SJSA1 (cell line): ENCODE data around the gene ANOS1. TPM values are rescaled to one million over a fixed set of nuclear protein-coding genes. Genes with fewer than 3 reads are reported as not detected.
"Not testable (repeated sequence)": the region's sequence is repeated elsewhere in the genome, so short reads cannot be mapped to it uniquely, and the experiment has no call there.

Experiments used
- DNase-seq, 2 experiments: peaks; one replicate each; pipeline ENCODE4 v3.0.0-alpha.2; 2015 to 2020; ENCODE audit warnings: low spot score in 2 of 2, low read depth in 1 of 2
- H3K27ac ChIP-seq: fragments of 250-450 bp; sonication (Bioruptor Pico); 2 replicates; pipeline ENCODE4 v1.5.1; 2020; ENCODE audit warnings: mild to moderate bottlenecking, moderate library complexity
- H3K27me3 ChIP-seq: fragments of 250-450 bp; sonication (Bioruptor Pico); replicated peaks from 2 replicates; pipeline ENCODE4 v1.5.1; 2020; ENCODE audit warnings: mild to moderate bottlenecking, moderate library complexity
- H3K36me3 ChIP-seq: fragments of 250-450 bp; sonication (Bioruptor Pico); 2 replicates; pipeline ENCODE4 v1.5.1; 2020; ENCODE audit warnings: mild to moderate bottlenecking
- H3K4me1 ChIP-seq: fragments of 250-450 bp; sonication (Bioruptor Pico); replicated peaks from 2 replicates; pipeline ENCODE4 v1.6.1; 2021; ENCODE audit warnings: mild to moderate bottlenecking
- H3K4me3 ChIP-seq: fragments of 250-450 bp; sonication (Bioruptor Pico); 2 replicates; pipeline ENCODE4 v1.5.1; 2020; ENCODE audit warnings: mild to moderate bottlenecking
- H3K9me3 ChIP-seq: fragments of 250-450 bp; sonication (Bioruptor Pico); replicated peaks from 2 replicates; pipeline ENCODE4 v1.5.1; 2020; ENCODE audit warnings: mild to moderate bottlenecking
- total RNA-seq: library from RNA; depleted of rRNA; stranded (reverse); fragments of >200 nt; shearing (Covaris generic); gene quantifications from 2 replicates; pipeline ENCODE4 v1.2.3, GENCODE V29; 2014; rRNA removed

ANOS1 gene
- total RNA-seq = 3.5 and 9.3 TPM in 2 replicates

GRCh38 chrX:8731559-8732395, at the start of gene ANOS1:
ANOS1 (minus strand) TSS chrX:8732137; CDS start chrX:8732036, 101 bp downstream.
- H3K36me3 ChIP-seq = no peaks in the 10 kb centered on the region
- no peak within 1 kb of the TSS for H3K27ac ChIP-seq
- peak within 1 kb of the TSS; percentile 58 for H3K4me3 ChIP-seq
- peak; percentile 62 to 65 for DNase-seq
- H3K27me3 ChIP-seq = 0 out of 2 replicates have a peak, but pooled peaks cover 4% of the 10 kb centered on the region
- H3K9me3 ChIP-seq = no peaks in the 10 kb centered on the region
- peaks cover 3% of the 10 kb centered on the region; the same call in 1 of the 2 replicates for H3K4me1 ChIP-seq

- DNase-seq = no peak
- Histone ChIP-seq H3K27ac (no peak overlapping the region), H3K27me3 (no peaks in the 10 kb centered on the region)
These were observed 41.2 kb upstream of the ANOS1 start for GRCh38 chrX:8773117-8773516.

GRCh38 chrX:8760021-8760420, 28.1 kb upstream of the ANOS1 start:
- no peak for DNase-seq
- Histone ChIP-seq H3K27me3 (no peaks in the 10 kb centered on the region), H3K27ac (no peak overlapping the region), H3K4me1 (peaks cover 14% of the 10 kb centered on the region), H3K36me3 (no peaks in the 10 kb centered on the region), H3K4me3 (no peak overlapping the region), H3K9me3 (no peaks in the 10 kb centered on the region)

More at GRCh38 chrX:8773117-8773516, 41.2 kb upstream of the ANOS1 start:
- H3K4me1 ChIP-seq = no peaks in the 10 kb centered on the region
- H3K4me3 ChIP-seq = no peak overlapping the region
- H3K36me3 ChIP-seq = no peaks in the 10 kb centered on the region
- no peaks in the 10 kb centered on the region for H3K9me3 ChIP-seq

GRCh38 chrX:8758706-8759105, 26.8 kb upstream of the ANOS1 start:
- not testable (repeated sequence) for H3K4me3 ChIP-seq, H3K36me3 ChIP-seq, H3K27me3 ChIP-seq, H3K9me3 ChIP-seq
- Histone ChIP-seq H3K4me1 (peaks cover 14% of the 10 kb centered on the region), H3K27ac (peak overlapping the region; percentile 96)
- peak; percentile 39 to 45 for DNase-seq

- H3K4me3 ChIP-seq, H3K27me3 ChIP-seq, H3K36me3 ChIP-seq, H3K9me3 ChIP-seq: not testable (repeated sequence)
- DNase-seq = peak in 1 of 2 experiments; percentile 29
- Histone ChIP-seq H3K4me1 (peaks cover 14% of the 10 kb centered on the region), H3K27ac (peak overlapping the region; percentile 96)
These were observed 25.9 kb upstream of the ANOS1 start for GRCh38 chrX:8757609-8758389.

GRCh38 chrX:8755813-8756212, 23.9 kb upstream of the ANOS1 start:
- Histone ChIP-seq H3K4me3 (no peak overlapping the region), H3K27ac (no peak overlapping the region), H3K36me3 (no peaks in the 10 kb centered on the region), H3K9me3 (no peaks in the 10 kb centered on the region), H3K27me3 (no peaks in the 10 kb centered on the region), H3K4me1 (peaks cover 14% of the 10 kb centered on the region)
- DNase-seq = no peak

GRCh38 chrX:8755116-8755515, 23.2 kb upstream of the ANOS1 start:
- H3K9me3 ChIP-seq = no peaks in the 10 kb centered on the region
- H3K27me3 ChIP-seq = no peaks in the 10 kb centered on the region
- H3K27ac ChIP-seq = no peak overlapping the region
- H3K36me3 ChIP-seq = no peaks in the 10 kb centered on the region
- H3K4me3 ChIP-seq = no peak overlapping the region
- no peak for DNase-seq
- H3K4me1 ChIP-seq = peaks cover 14% of the 10 kb centered on the region

- Histone ChIP-seq H3K27me3 (no peaks in the 10 kb centered on the region), H3K4me3 (no peak overlapping the region), H3K4me1 (no peaks in the 10 kb centered on the region), H3K36me3 (no peaks in the 10 kb centered on the region), H3K27ac (no peak overlapping the region), H3K9me3 (no peaks in the 10 kb centered on the region)
- DNase-seq = no peak
These were observed 17.8 kb upstream of the ANOS1 start for GRCh38 chrX:8749697-8750096.

- Histone ChIP-seq H3K27ac (no peak overlapping the region), H3K4me3 (no peak overlapping the region), H3K4me1 (no peaks in the 10 kb centered on the region), H3K36me3 (no peaks in the 10 kb centered on the region), H3K27me3 (no peaks in the 10 kb centered on the region), H3K9me3 (no peaks in the 10 kb centered on the region)
- DNase-seq = peak in 1 of 2 experiments; percentile 15
These were observed 16.9 kb upstream of the ANOS1 start for GRCh38 chrX:8748855-8749254.

GRCh38 chrX:8743126-8743732, 11.3 kb upstream of the ANOS1 start:
- Histone ChIP-seq H3K36me3 (no peaks in the 10 kb centered on the region), H3K27ac (no peak overlapping the region)
- peak; percentile 14 to 46 for DNase-seq

GRCh38 chrX:8741981-8742380, 10.0 kb upstream of the ANOS1 start:
- no peak overlapping the region for H3K4me3 ChIP-seq
- no peak overlapping the region for H3K27ac ChIP-seq
- no peaks in the 10 kb centered on the region for H3K36me3 ChIP-seq
- no peak for DNase-seq
- no peaks in the 10 kb centered on the region for H3K9me3 ChIP-seq
- no peaks in the 10 kb centered on the region for H3K27me3 ChIP-seq
- H3K4me1 ChIP-seq = no peaks in the 10 kb centered on the region

More at GRCh38 chrX:8743126-8743732, 11.3 kb upstream of the ANOS1 start:
- H3K4me1 ChIP-seq = no peaks in the 10 kb centered on the region
- H3K9me3 ChIP-seq = no peaks in the 10 kb centered on the region
- H3K27me3 ChIP-seq = no peaks in the 10 kb centered on the region
- no peak overlapping the region for H3K4me3 ChIP-seq

- no peak overlapping the region for H3K4me3 ChIP-seq
- DNase-seq = peak in 1 of 2 experiments; percentile 24
These were observed 6.8 kb upstream of the ANOS1 start for GRCh38 chrX:8738588-8739189.

GRCh38 chrX:8737883-8738282, 5.9 kb upstream of the ANOS1 start:
- Histone ChIP-seq H3K27me3 (no peaks in the 10 kb centered on the region), H3K4me3 (no peak overlapping the region), H3K27ac (no peak overlapping the region), H3K4me1 (no peaks in the 10 kb centered on the region), H3K9me3 (no peaks in the 10 kb centered on the region), H3K36me3 (no peaks in the 10 kb centered on the region)
- no peak for DNase-seq

More at GRCh38 chrX:8738588-8739189, 6.8 kb upstream of the ANOS1 start:
- no peaks in the 10 kb centered on the region for H3K9me3 ChIP-seq
- no peaks in the 10 kb centered on the region for H3K4me1 ChIP-seq
- H3K27ac ChIP-seq = no peak overlapping the region
- no peaks in the 10 kb centered on the region for H3K36me3 ChIP-seq
- H3K27me3 ChIP-seq = no peaks in the 10 kb centered on the region
